CD4-positive, alpha-beta T cell treated with Interleukin-6 at 100 ng/mL for 8 hours (primary cell): ENCODE results near the gene CRLF2.
"Not testable (repeated sequence)": the region's sequence is repeated elsewhere in the genome, so short reads cannot be mapped to it uniquely, and the experiment has no call there.

ENCODE experiments used
- DNase-seq: peaks from one replicate; pipeline ENCODE4 v3.0.0-alpha.2; 2020; ENCODE audit warnings: mixed read lengths, low spot score

Gene CRLF2

GRCh38 chrX:1167918-1168481 lies 44.4 kb downstream of the CRLF2 start:
- DNase-seq: no peak

DNA sequence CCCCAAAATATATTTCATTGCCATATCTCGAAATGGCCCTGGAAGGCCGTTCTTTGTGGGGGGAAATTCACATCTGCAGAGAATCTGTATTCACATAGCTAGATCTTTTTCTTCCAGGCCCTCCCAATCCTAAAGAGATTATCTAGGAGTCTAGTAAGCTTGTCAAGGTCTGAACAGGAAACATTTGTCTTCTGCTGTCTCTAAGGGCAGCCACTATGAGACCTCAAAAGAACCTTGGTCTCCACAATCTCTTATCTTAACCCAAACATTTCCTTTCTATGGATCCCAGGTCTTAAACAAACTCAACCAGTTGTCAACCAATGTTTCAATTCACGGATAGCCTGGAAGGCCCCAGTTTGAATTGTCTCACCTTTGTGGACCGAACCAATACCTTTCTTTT lies 45.0 kb downstream of the CRLF2 start:
- no peak for DNase-seq

- peak; percentile 12 for DNase-seq
Measured at GRCh38 chrX:1165535-1166196, 46.8 kb downstream of the CRLF2 start.

DNA sequence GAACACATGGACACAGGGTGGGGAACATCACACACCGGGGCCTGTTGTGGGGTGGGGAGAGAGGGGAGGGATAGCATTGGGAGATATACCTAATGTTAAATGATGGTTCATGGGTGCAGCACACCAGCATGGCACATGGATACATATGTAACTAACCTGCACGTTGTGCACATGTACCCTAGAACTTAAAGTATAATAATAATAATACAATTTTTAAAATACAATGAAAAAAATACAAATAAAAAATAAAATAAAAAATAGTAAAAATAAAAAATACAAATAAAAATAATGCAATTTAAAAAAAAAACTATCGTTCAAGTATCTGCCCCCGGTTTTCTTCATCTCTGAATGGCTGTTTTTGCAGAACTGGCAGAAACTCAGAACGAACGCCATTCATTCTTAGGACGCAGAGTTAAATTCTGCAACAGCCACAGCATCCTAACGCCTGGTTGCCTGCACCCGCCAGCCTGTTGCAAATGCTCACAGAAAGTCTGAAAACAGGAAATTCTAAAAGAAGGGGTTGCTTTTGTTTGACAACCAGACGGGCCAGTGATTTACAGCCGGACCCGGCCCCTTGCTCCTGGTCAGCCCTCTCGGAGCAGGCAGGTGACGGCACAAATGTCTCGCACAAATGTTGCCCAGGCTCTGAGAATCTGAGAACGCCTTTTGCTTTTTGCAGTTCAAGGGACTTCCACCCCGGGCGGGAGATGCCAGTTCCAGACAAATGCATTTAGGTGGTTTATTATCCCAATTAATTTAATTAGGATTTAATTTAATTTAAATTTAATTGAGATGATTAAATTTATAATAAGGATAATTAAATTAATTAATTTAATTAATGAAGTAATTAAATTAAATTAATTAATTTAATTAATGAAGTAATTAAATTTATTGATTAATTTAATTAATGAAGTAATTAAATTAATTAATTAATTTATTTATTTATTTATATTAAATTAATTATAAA lies 47.8 kb downstream of the CRLF2 start:
- DNase-seq: no peak

DNA sequence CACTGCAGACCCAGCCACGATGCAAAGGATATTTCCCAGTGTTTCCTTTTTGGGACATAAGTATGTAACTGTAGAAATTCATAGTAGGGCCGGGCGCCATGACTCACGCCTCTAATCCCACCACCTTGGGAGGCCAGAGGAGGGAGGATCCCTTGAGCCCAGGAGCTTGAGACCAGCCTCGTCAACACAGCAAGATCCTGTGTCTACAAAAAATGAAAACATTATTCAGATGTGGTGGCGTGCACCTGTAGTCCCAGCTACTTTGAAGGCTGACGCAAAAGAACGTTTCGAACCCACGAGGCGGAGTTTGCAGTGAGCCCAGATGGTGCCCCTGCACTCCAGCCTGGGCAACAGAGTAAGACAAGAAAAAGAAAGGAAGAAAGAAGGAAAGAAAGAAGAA lies 49.2 kb downstream of the CRLF2 start:
- no peak for DNase-seq

- no peak for DNase-seq
Measured at GRCh38 chrX:1162119-1162916, 50.1 kb downstream of the CRLF2 start.

DNA sequence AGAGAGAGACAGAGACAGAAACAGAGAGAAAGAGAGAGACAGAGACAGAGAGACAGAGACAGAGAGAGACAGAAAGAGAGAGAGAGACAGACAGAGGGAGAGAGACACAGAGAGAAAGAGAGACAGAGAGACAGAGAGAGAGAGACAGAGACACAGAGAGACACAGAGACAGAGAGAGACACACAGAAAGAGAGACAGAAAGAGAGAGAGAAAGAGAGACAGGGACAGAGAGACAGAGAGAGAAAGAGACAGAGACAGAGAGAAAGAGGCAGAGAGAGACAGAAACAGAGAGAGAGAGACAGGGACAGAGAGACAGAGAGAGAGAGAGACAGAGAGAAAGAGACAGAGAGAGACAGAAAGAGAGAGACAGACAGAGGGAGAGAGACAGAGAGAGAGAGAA lies 52.9 kb downstream of the CRLF2 start:
- DNase-seq: no peak

DNA sequence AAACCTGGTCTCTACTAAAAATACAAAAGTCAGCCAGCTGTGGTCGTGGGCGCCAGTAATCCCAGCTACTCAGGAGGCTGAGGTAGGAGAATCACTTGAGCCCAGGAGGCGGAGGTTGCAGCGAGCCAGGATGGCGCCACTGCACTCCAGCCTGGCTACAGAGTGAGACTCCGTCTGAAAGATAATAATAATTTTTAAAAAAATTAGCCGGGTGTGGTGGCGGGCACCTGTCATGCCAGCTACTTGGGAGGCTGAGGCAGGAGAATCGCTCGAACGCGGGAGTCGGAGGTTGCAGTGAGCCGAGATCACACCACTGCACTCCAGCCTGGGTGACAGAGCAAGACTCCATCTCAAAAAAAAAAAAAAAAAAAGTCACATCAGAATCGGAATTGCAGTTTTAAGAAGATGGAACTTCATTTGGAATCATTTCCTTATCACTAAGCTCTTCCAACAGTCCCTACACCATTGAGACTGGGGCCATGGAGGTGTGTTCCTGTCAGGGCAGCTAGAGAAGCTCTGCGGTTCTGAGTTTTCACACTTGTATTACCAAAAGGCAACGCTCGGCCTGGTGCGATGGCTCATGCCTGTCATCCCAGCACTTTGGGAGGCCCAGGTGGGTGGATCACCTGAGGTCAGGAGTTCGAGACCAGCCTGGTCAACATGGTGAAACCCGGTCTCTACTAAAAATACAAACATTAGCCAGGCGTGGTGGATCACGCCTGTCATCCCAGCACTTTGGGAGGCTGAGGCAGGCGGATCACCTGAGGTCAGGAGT lies 55.6 kb downstream of the CRLF2 start:
- not testable (repeated sequence) for DNase-seq

GRCh38 chrX:1153940-1154339 lies 58.5 kb downstream of the CRLF2 start:
- no peak for DNase-seq

DNA sequence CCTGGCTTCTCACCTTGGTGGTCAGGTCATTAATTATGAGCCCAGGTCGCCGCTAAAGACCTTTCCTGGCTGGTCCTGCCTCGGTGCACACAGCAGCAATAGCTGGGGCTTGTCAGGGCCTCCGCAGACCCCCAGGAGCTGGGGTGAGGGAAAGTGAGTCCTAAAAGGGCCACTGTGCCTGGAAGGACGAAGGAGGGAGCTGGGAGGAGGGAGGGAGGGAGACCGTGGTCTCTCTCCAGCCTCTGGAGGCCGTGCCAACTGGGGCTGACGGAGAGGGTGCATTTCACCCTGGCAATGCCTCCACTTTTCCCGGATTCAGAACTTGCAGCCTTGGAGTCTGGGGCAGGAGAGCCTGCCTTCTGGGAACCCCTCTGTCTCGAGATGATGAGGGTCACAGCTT lies 60.4 kb downstream of the CRLF2 start:
- no peak for DNase-seq

- DNase-seq: no peak
Measured at GRCh38 chrX:1151378-1152077, 60.9 kb downstream of the CRLF2 start.

- no peak for DNase-seq
Measured at GRCh38 chrX:1150569-1151347, 61.7 kb downstream of the CRLF2 start.

DNA sequence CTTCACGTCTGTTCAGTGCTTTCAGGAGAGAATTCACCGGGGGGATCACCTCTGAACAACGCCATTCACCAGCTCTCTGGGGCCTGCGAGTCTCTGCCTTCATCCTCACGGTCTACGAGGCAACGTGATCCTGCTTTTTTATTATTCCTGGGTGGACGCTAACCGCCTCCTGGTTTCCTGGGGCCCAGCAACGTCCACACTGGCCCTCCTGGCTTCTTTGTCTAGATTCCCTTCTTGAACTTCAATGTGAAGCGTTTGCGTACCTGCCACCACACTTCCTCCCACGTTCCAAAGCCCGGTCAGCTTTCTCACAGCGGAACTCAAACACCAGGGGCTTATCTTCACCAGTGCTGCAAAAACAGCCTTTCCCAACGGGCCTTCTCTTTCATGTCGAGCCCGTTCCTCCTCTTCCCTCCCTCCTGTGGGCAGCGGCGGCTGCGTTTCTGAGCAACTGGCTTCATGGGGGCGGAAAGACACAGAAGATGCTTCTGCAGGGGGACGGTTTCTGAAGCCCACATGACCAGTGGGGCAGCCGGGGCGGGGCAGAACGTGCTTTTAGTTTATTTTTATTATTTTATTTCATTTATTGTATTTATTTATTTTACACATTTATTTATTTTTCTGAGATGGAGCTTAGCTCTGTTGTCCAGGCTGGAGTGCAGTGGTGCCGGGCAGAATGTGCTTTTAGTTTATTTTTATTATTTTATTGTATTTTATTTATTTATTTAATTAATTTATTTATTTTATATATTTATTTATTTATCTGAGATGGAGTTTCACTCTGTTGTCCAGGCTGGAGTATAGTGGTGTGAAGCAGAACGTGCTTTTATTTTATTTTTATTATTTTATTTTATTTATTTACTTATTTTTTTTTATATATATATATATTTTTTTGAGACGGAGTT lies 64.6 kb downstream of the CRLF2 start:
- no peak for DNase-seq

- no peak for DNase-seq
Measured at GRCh38 chrX:1144293-1144692, 68.2 kb downstream of the CRLF2 start.
